ENCODE results near the gene CRACR2B. TPM values are rescaled to one million over a fixed set of nuclear protein-coding genes. Genes with fewer than 3 reads are reported as not detected.

Gene CRACR2B
- total and polyA plus RNA-seq, 2 of the 8 experiments (the other 6 are each of a cell fraction or from before 2014, with no cell fraction given) = 18.2 to 26.4 TPM

GRCh38 chr11:803770-804598 is 23.7 kb upstream of the CRACR2B start:
- no peak overlapping the region for H3K27ac ChIP-seq (ENCODE audit: low read depth, low read length)
- no peak overlapping the region for H2BK15ac ChIP-seq (ENCODE audit: low read length)
- H3K14ac ChIP-seq (ENCODE audit: insufficient read length) = no peak overlapping the region
- H3K4me3 ChIP-seq (ENCODE audit: extremely low read depth in 1 of 4, insufficient read depth in 2 of 4, low read depth in 3 of 4, low read length in 4 of 4) = peak overlapping the region; percentile 28 to 71 (median 47); a peak in 7 of 8 replicates
- FAIRE-seq = no peak
- H2BK5ac ChIP-seq (ENCODE audit: low read depth, low read length) = peak overlapping the region; percentile 67; the same call in 1 of the 2 replicates
- DNase-seq (ENCODE audit: low read depth in 1 of 2, low spot score in 2 of 2) = no peak
- H2AFZ ChIP-seq (ENCODE audit: low read length) = no peak overlapping the region
- ChIA-PET POLR2A (ENCODE audit: partially characterized antibody) (interaction anchor here (0.7 to 53.0 kb wide), 12 partner anchors 7 to 165 kb away, joined by 3 to 1917 read pairs (median 4); partner anchors contain the start of genes CD151, CEND1, CRACR2B and PNPLA2), CTCF (ENCODE audit: partially characterized antibody) (interaction anchor here (0.9 to 2.7 kb wide), 5 partner anchors 13 to 44 kb away, joined by 3 to 7 read pairs (median 3); partner anchors contain the start of gene CEND1)
- peak overlapping the region; percentile 68 for H4K8ac ChIP-seq (ENCODE audit: extremely low read depth, insufficient read depth, low read length)
- H2BK12ac ChIP-seq (ENCODE audit: low read depth, low read length) = peak overlapping the region; percentile 17; the same call in 1 of the 2 replicates
- H3K4me2 ChIP-seq (ENCODE audit: insufficient read depth in 1 of 2, low read depth in 2 of 2, low read length in 2 of 2) = peak overlapping the region; percentile 67 to 83
- H3K27me3 ChIP-seq (replicated peaks in 1 of 4; ENCODE audit: control insufficient read depth in 3 of 4, extremely low read depth in 1 of 4, insufficient read depth in 3 of 4, low read length in 3 of 4) = no peaks in the 10 kb centered on the region; a peak in 1 of 7 replicates
- no peak overlapping the region; the same call in 1 of the 2 replicates for H2AK5ac ChIP-seq (ENCODE audit: low read depth, low read length)
- H3K23ac ChIP-seq (ENCODE audit: insufficient read length) = no peak overlapping the region
- H4K5ac ChIP-seq (ENCODE audit: insufficient read length, low read depth, low read length) = no peak overlapping the region
- no peak overlapping the region for H2BK20ac ChIP-seq (ENCODE audit: low read length)
- H3K36me3 ChIP-seq (ENCODE audit: control insufficient read depth in 2 of 4, insufficient read depth in 4 of 4, low read length in 3 of 4) = peaks cover 3 to 30% (median 6%) of the 10 kb centered on the region in 4 experiments; a peak in 5 of 8 replicates
- H3K9me3 ChIP-seq (ENCODE audit: insufficient read depth in 2 of 2, low read depth in 1 of 2, low read length in 1 of 2) = no peaks in the 10 kb centered on the region
- H3K56ac ChIP-seq (replicated peaks; ENCODE audit: insufficient read length, low read depth, low read length) = no peak overlapping the region
- H3K23me2 ChIP-seq (ENCODE audit: low read depth, low read length) = peaks cover 12% of the 10 kb centered on the region; the same call in 1 of the 2 replicates
- H3K79me2 ChIP-seq (ENCODE audit: control insufficient read depth in 1 of 2, insufficient read depth in 2 of 2, low read length in 2 of 2) = peaks cover 0 to 6% of the 10 kb centered on the region in 2 experiments; a peak in 1 of 4 replicates
- H3K4ac ChIP-seq (replicated peaks; ENCODE audit: insufficient read length, low read depth, low read length) = peak overlapping the region; percentile 78
- peak overlapping the region; percentile 37 for H4K91ac ChIP-seq (replicated peaks; ENCODE audit: insufficient read length, low read length)
- peak overlapping the region; percentile 43 for H2BK120ac ChIP-seq (replicated peaks; ENCODE audit: low read depth, low read length)
- H3K9ac ChIP-seq (replicated peaks in 1 of 4; ENCODE audit: extremely low read depth in 1 of 4, low read depth in 3 of 4, low read length in 3 of 4) = no peak overlapping the region; a peak in 2 of 7 replicates
- H4K20me1 ChIP-seq (replicated peaks in 1 of 2; ENCODE audit: control insufficient read depth in 1 of 2, insufficient read depth in 2 of 2, low read length in 2 of 2) = peaks cover 0 to 8% of the 10 kb centered on the region in 2 experiments
- 88% methylated on average over 24 of the region's 26 CpGs; no CpG with 5 or more reads in 1 of the 2 experiments for WGBS, 2 experiments (ENCODE audit: extremely low coverage in 1 of 2, insufficient coverage in 1 of 2, insufficient read length in 1 of 2, insufficient replicate concordance in 2 of 2, low coverage in 1 of 2, low lambda C conversion rate in 2 of 2, missing lambda C conversion rate in 1 of 2)
- H3K4me1 ChIP-seq (replicated peaks in 1 of 4; ENCODE audit: control insufficient read depth in 3 of 4, insufficient read depth in 4 of 4, low read length in 3 of 4) = peaks cover 0 to 8% (median 7%) of the 10 kb centered on the region in 4 experiments; a peak in 5 of 7 replicates
- peak overlapping the region; percentile 78 for H3K18ac ChIP-seq (ENCODE audit: extremely low read depth, low read length)
- H3K79me1 ChIP-seq (ENCODE audit: low read depth, low read length) = peaks cover 2% of the 10 kb centered on the region; the same call in 1 of the 2 replicates
- TF ChIP-seq KDM1A (IDR thresholded peaks at IDR 0.05; ENCODE audit: borderline replicate concordance, low read length) (no peak), MAFK (IDR thresholded peaks at IDR 0.05; ENCODE audit: low read depth, low read length) (no peak), JUND (IDR thresholded peaks at IDR 0.05; ENCODE audit: low read length) (no peak), RXRA (IDR thresholded peaks at IDR 0.05; ENCODE audit: insufficient read depth, low read depth, low read length) (no peak), CBX8 (IDR thresholded peaks at IDR 0.05; ENCODE audit: borderline replicate concordance, low read depth, low read length) (no peak), ATF3 (IDR thresholded peaks at IDR 0.05; ENCODE audit: insufficient read depth, low read depth, low read length) (no peak), TCF12 (IDR thresholded peaks at IDR 0.05; ENCODE audit: low read depth, low read length) (no peak), EZH2 (IDR thresholded peaks at IDR 0.05; ENCODE audit: low read depth, low read length, severe bottlenecking) (no peak), BRCA1 (IDR thresholded peaks at IDR 0.05; ENCODE audit: low read depth, low read length) (no peak)
- TF ChIP-seq, protein P1, sequence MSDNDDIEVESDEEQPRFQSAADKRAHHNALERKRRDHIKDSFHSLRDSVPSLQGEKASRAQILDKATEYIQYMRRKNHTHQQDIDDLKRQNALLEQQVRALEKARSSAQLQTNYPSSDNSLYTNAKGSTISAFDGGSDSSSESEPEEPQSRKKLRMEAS (IDR thresholded peaks at IDR 0.05) = no peak

Measured in H1 (cell line).